ENCODE measurements around the gene DIRAS1.

GRCh38 chr19:2720777-2721569, at the start of gene DIRAS1:
- no peak for TF ChIP-seq CTCF (IDR thresholded peaks at IDR 0.05; ENCODE audit: extremely low read depth in 1 of 2, insufficient read depth in 1 of 2, low read depth in 1 of 2, low read length in 2 of 2)
- no peak for TF ChIP-seq POLR2AphosphoS5 (IDR thresholded peaks at IDR 0.05; ENCODE audit: insufficient read depth, low read depth, low read length)
- TF ChIP-seq POLR2A (IDR thresholded peaks at IDR 0.05; ENCODE audit: low read depth, low read length) = no peak
- TF ChIP-seq JUN (IDR thresholded peaks at IDR 0.05; ENCODE audit: borderline replicate concordance, insufficient read depth, insufficient read length, low read depth) = no peak
- TF ChIP-seq EZH2 (IDR thresholded peaks at IDR 0.05; ENCODE audit: borderline replicate concordance, low read depth, low read length, severe bottlenecking) = no peak
- TF ChIP-seq, protein P1, sequence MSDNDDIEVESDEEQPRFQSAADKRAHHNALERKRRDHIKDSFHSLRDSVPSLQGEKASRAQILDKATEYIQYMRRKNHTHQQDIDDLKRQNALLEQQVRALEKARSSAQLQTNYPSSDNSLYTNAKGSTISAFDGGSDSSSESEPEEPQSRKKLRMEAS (IDR thresholded peaks at IDR 0.05; ENCODE audit: insufficient read depth, insufficient read length) = no peak
- TF ChIP-seq MYC (IDR thresholded peaks at IDR 0.05; ENCODE audit: low read depth, low read length) = no peak
- TF ChIP-seq GATA2 (IDR thresholded peaks at IDR 0.05; ENCODE audit: insufficient read depth, insufficient read length, low read depth, low read length) = no peak
